DND-41 (cell line): Measurements from ENCODE around the gene SPEM1.

ENCODE experiments used
- EZH2 ChIP-seq: IDR thresholded peaks from 3 replicates; pipeline ENCODE4 v1.6.1; 2012; ENCODE audit warnings: borderline replicate concordance, low read depth, mild to moderate bottlenecking, moderate library complexity, low read length, inconsistent platforms; ENCODE audit not compliant: severe bottlenecking
- TF ChIP-seq, protein P1 (sequence below): IDR thresholded peaks from 2 replicates; pipeline ENCODE4 v1.5.1; 2012; ENCODE audit warnings: borderline replicate concordance, low read length, moderate library complexity, mild to moderate bottlenecking; ENCODE audit not compliant: poor library complexity, severe bottlenecking; ENCODE audit errors: extremely low read depth

DNA sequence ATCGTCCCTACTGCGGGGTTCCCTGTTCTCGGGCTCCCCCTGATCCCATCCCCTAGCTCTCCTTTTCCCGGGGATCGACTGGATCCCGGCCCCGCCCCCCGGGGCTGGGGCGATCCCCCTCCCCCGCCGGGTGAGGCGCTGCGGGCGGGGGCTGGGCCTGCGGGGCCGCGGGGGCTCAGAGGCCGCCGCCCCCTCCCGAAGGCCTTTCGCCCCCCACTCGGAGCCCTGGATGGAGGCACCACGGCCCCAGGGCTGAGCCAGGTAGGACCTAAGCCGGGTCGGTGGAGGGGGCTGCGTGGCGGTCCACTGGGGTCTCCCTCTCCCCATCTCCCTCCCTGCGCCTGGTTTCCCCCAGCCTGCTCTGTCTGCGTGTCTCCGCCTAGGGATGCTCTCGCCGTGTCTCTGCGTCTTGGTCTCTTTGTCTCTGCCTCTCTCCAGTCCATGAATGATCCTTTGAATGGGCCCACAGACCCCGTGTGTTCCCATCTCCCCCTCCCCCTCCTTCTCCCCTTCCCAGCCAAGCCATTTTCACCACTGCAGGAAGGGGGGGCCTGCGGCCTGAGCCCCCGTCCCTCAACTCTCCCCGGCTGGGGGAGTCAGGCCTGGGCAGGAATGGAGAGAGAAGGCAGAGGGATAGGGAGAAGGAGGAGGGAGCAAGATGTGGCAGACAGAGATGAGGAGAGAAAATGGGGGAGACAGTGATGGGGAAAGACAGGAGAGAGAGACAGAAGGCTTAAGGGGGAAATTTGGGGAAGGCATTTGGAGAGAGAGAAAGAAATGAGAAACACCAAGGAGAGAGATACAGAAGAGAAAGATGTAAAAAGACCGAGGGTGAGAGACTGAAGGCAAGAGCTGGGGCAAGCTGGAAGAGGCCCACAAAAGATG is 14.5 kb upstream of the SPEM1 start:
- TF ChIP-seq, protein P1, sequence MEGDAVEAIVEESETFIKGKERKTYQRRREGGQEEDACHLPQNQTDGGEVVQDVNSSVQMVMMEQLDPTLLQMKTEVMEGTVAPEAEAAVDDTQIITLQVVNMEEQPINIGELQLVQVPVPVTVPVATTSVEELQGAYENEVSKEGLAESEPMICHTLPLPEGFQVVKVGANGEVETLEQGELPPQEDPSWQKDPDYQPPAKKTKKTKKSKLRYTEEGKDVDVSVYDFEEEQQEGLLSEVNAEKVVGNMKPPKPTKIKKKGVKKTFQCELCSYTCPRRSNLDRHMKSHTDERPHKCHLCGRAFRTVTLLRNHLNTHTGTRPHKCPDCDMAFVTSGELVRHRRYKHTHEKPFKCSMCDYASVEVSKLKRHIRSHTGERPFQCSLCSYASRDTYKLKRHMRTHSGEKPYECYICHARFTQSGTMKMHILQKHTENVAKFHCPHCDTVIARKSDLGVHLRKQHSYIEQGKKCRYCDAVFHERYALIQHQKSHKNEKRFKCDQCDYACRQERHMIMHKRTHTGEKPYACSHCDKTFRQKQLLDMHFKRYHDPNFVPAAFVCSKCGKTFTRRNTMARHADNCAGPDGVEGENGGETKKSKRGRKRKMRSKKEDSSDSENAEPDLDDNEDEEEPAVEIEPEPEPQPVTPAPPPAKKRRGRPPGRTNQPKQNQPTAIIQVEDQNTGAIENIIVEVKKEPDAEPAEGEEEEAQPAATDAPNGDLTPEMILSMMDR: no peak
- TF ChIP-seq EZH2: no peak
